Spleen (tissue), 11 donors: ENCODE data around the gene ROR1. TPM values are rescaled to one million over a fixed set of nuclear protein-coding genes. Genes with fewer than 3 reads are reported as not detected.

ENCODE experiments used
- DNase-seq: peaks from one replicate; pipeline ENCODE4 v3.0.0-alpha.2; 2020
- H3K27ac ChIP-seq, 8 donors: fragments of 200-600 bp; sonication (generic) in 7 of 8; 1 replicate in 4 of 8; 2 replicates in 4 of 8; pipeline versions ENCODE4 v1.5.0 to v1.8.0; 2016 to 2021; ENCODE audit warnings: inconsistent platforms in 4 of 8, mild to moderate bottlenecking in 4 of 8, moderate library complexity in 1 of 8
- H3K27me3 ChIP-seq, 7 donors: fragments of 200-600 bp; sonication (generic) in 6 of 7; replicated peaks in 1 of 7; 1 replicate in 4 of 7; 2 replicates in 3 of 7; pipeline versions ENCODE4 v1.5.0 to v1.8.0; 2016 to 2021; ENCODE audit warnings: inconsistent platforms in 3 of 7, mild to moderate bottlenecking in 1 of 7
- H3K36me3 ChIP-seq, 6 donors: fragments of 200-600 bp; sonication (generic) in 5 of 6; 1 replicate in 4 of 6; 2 replicates in 2 of 6; pipeline versions ENCODE4 v1.5.0 to v1.8.0; 2016 to 2021; ENCODE audit warnings: inconsistent platforms in 2 of 6
- H3K4me1 ChIP-seq, 6 donors: fragments of 200-600 bp; sonication (generic) in 5 of 6; 1 replicate in 3 of 6; 2 replicates in 3 of 6; pipeline versions ENCODE4 v1.5.0 to v1.8.0; 2016 to 2021; ENCODE audit warnings: inconsistent platforms in 3 of 6
- H3K4me3 ChIP-seq, 8 donors: fragments of 200-600 bp; sonication (generic) in 7 of 8; 1 replicate in 4 of 8; 2 replicates in 4 of 8; pipeline versions ENCODE4 v1.5.0 to v1.8.0; 2016 to 2021; ENCODE audit warnings: inconsistent platforms in 4 of 8, mild to moderate bottlenecking in 4 of 8, moderate library complexity in 2 of 8
- H3K9me3 ChIP-seq, 8 donors: fragments of 200-600 bp; sonication (generic) in 7 of 8; 1 replicate in 4 of 8; 2 replicates in 4 of 8; pipeline versions ENCODE4 v1.5.0 to v1.8.0; 2016 to 2021; ENCODE audit warnings: inconsistent platforms in 4 of 8
- CTCF ChIP-seq, 11 experiments: fragments of 200-600 bp in 7 of 11; fragments of 450-650 bp in 4 of 11; sonication (generic) in 4 of 11; IDR thresholded peaks in 8 of 11; conservative IDR thresholded peaks in 3 of 11; 1 replicate in 7 of 11; 2 replicates in 4 of 11; pipeline versions ENCODE4 v1.4.0 to v1.8.0; 2016 to 2021; ENCODE audit warnings: antibody characterized with exemption in 11 of 11, inconsistent platforms in 4 of 11, mild to moderate bottlenecking in 1 of 11
- POLR2A ChIP-seq, 3 donors: fragments of 450-650 bp; IDR thresholded peaks; one replicate each; pipeline ENCODE4 v1.5.1; 2017; ENCODE audit warnings: antibody characterized with exemption in 3 of 3, mild to moderate bottlenecking in 1 of 3
- POLR2AphosphoS5 ChIP-seq, 3 donors: sonication (generic); formaldehyde crosslinking; IDR thresholded peaks; one replicate each; pipeline ENCODE4 v1.5.1; 2017; ENCODE audit warnings: antibody characterized with exemption in 3 of 3
- WGBS, 5 donors: extraction: QIAGEN DNeasy Blood & Tissue Kit in 3 of 5; methylation state at CpG; one replicate each; pipeline versions ENCODE4 v1.1.5 to v1.1.7; 2013 to 2018; 5-methylcytosine and 5-hydroxymethylcytosine counted together
- intact Hi-C: fragments of 100-400 bp; cut with DNase I; formaldehyde crosslinking; loops from one replicate; pipeline ENCODE4 v1.15.0; 2023; ENCODE audit warnings: low total_unique reads
- polyA plus RNA-seq, 3 donors: library from polyadenylated mRNA; stranded (reverse); fragments of 200-250 nt; gene quantifications; one replicate each; pipeline ENCODE4 v1.2.1, GENCODE V29; 2013
- small RNA-seq, 4 donors: library from RNA; depleted of rRNA; stranded (forward); fragments of <200 nt; gene quantifications; one replicate each; pipeline ENCODE3, GENCODE V24; 2016
- total RNA-seq, 7 donors: library from RNA; depleted of rRNA in 3 of 7; stranded (reverse); fragments of >200 nt in 3 of 7; fragmentation: NEBNext Ultra II Directional in 4 of 7; extraction: Animal tissue kit (Norgen Biotek cat#: 25700) in 4 of 7; gene quantifications; one replicate each; pipeline versions ENCODE4 v1.1.0 to v1.2.1, GENCODE V29; 2016 to 2021
- donor health status: healthy with polysubstance abuse.
- donor health status: DM: no; HTN: no; CAD: no; lungs with moderate emphysema.
- donor health status: DM: no; HTN: no; CAD: no.
- donor health status: Bipolar disorder and iron deficiency.
- donor health status: healthy.
- donor health status: DM: no; HTN: no; CAD: no.
- donor health status: DM: yes; HTN: yes; CAD: no.

The ROR1 gene
- total and polyA plus RNA-seq, 10 donors = 0.43 to 12.3 (median 6.4) TPM

GRCh38 chr1:64228167-64228957 lies 454.5 kb downstream of the ROR1 start:
- intact Hi-C loops = no loop called here
- WGBS, 5 donors = 78 to 92% (median 83%) methylated on average over 9 to 10 of the region's 10 CpGs
- no peaks in the 10 kb centered on the region for H3K27me3 ChIP-seq
- no peak overlapping the region for H3K4me3 ChIP-seq
- H3K4me1 ChIP-seq = peaks cover 0 to 9% (median 0%) of the 10 kb centered on the region in 6 donors
- H3K9me3 ChIP-seq = no peaks in the 10 kb centered on the region
- no peak overlapping the region for H3K27ac ChIP-seq
- TF ChIP-seq POLR2A (IDR thresholded peaks at IDR 0.05) (no peak), POLR2AphosphoS5 (IDR thresholded peaks at IDR 0.05) (no peak), CTCF (IDR thresholded peaks at IDR 0.05 in 8 of 11, conservative IDR thresholded peaks at IDR 0.05 in 3 of 11) (no peak)
- no peaks in the 10 kb centered on the region for H3K36me3 ChIP-seq
- no peak for DNase-seq

- Histone ChIP-seq H3K27ac (no peak overlapping the region), H3K27me3 (no peaks in the 10 kb centered on the region), H3K9me3 (no peaks in the 10 kb centered on the region), H3K4me1 (peaks cover 0 to 9% (median 0%) of the 10 kb centered on the region in 6 donors), H3K36me3 (no peaks in the 10 kb centered on the region), H3K4me3 (no peak overlapping the region)
- intact Hi-C loops = no loop called here
- no peak for DNase-seq
- TF ChIP-seq CTCF (IDR thresholded peaks at IDR 0.05 in 8 of 11, conservative IDR thresholded peaks at IDR 0.05 in 3 of 11) = no peak
- no peak for TF ChIP-seq POLR2A (IDR thresholded peaks at IDR 0.05)
- WGBS, 5 donors = 76 to 87% (median 81%) methylated on average over 3 of the region's 3 CpGs
Observed at GRCh38 chr1:64229307-64229706, 455.5 kb downstream of the ROR1 start.

Small RNAs within 50 kb of the gene (small RNA-seq; reads per million reads assigned to genes)
- 0 reads per million in 4 donors for gene RF00019
- gene RNU6-809P = 0 reads per million in 4 donors

Other genes starting within 250 kb of the ROR1 start
- 10 to 100 TPM; 17.2 to 37.4 (median 26.9) TPM for gene PGM1, start 180.6 kb upstream of the ROR1 start, total RNA-seq
- gene PGM1, start 180.6 kb upstream of the ROR1 start, polyA plus RNA-seq = 10 to 100 TPM in 1 of 3 donors, 1 to 10 TPM in 2; 4.5 to 11.2 (median 5.0) TPM